HepG2 (cell line): ENCODE data around the gene P4HTM.

Experiments used
- ATF2 ChIP-seq: sonication (generic); formaldehyde crosslinking; IDR thresholded peaks from 2 replicates; pipeline ENCODE4 v1.4.0; 2020; ENCODE audit warnings: missing genetic modification reagents
- STAG1 ChIP-seq: sonication (generic); formaldehyde crosslinking; IDR thresholded peaks from 2 replicates; pipeline ENCODE4 v1.4.0; 2020; ENCODE audit warnings: missing genetic modification reagents

- TF ChIP-seq STAG1 (no peak), ATF2 (CRISPR knock-in tag) (no peak)
Measured at GRCh38 chr3:49015072-49015471, 25.0 kb downstream of the P4HTM start.
